ENCODE data around the gene CADM2. TPM values are rescaled to one million over a fixed set of nuclear protein-coding genes. Genes with fewer than 3 reads are reported as not detected.

CADM2 gene
- total and polyA plus RNA-seq, 2 donors (not counting 3 experiments of a cell fraction or from before 2014, with no cell fraction given) = not detected

GRCh38 chr3:85337895-85338294 is 379.1 kb downstream of the CADM2 start:
- no peaks in the 10 kb centered on the region for H3K4me1 ChIP-seq (ENCODE audit: control insufficient read depth, extremely low read depth, insufficient read depth, low read length)
- no peaks in the 10 kb centered on the region for H3K27me3 ChIP-seq (ENCODE audit: control insufficient read depth in 2 of 2, insufficient read depth in 2 of 2, low read length in 2 of 2)
- CTCF ChIA-PET = no interaction called here
- H4K20me1 ChIP-seq (replicated peaks; ENCODE audit: control insufficient read depth, extremely low read depth, insufficient read depth, low read length) = no peaks in the 10 kb centered on the region
- no peak overlapping the region for H3K4me3 ChIP-seq (replicated peaks in 1 of 3; ENCODE audit: insufficient read depth in 1 of 3, low read depth in 1 of 3, low read length in 3 of 3)
- FAIRE-seq (no peak), DNase-seq (ENCODE audit: low read depth, low spot score) (no peak)
- H2AFZ ChIP-seq (ENCODE audit: low read depth, low read length) = no peak overlapping the region
- no peak overlapping the region for H3K4me2 ChIP-seq (ENCODE audit: insufficient read depth, low read length)
- BruUV-seq (replicated peaks) = no TSS peak
- dilution Hi-C loops (cut with MboI; ENCODE audit: extremely low pct_ligation_motif_present, low sequenced_read_pairs) (no loop called here), intact Hi-C loops (cut with micrococcal nuclease) (no loop called here)
- no peak for TF ChIP-seq EZH2 (IDR thresholded peaks at IDR 0.05; ENCODE audit: borderline replicate concordance, low read depth, low read length, severe bottlenecking)
- TF ChIP-seq GATA2 (IDR thresholded peaks at IDR 0.05; ENCODE audit: insufficient read depth, insufficient read length, low read depth, low read length) = no peak
- no peak for TF ChIP-seq MYC (IDR thresholded peaks at IDR 0.05; ENCODE audit: low read depth, low read length)
- no peak for TF ChIP-seq MAX (IDR thresholded peaks at IDR 0.05; ENCODE audit: insufficient read depth, insufficient read length)
- no peak for TF ChIP-seq POLR2AphosphoS5 (IDR thresholded peaks at IDR 0.05; ENCODE audit: insufficient read depth, low read depth, low read length)
- no peak for TF ChIP-seq JUN (IDR thresholded peaks at IDR 0.05; ENCODE audit: borderline replicate concordance, insufficient read depth, insufficient read length, low read depth)
- no peak for TF ChIP-seq POLR2A (IDR thresholded peaks at IDR 0.05; ENCODE audit: low read depth, low read length)
- no peak for TF ChIP-seq CTCF (IDR thresholded peaks at IDR 0.05; ENCODE audit: extremely low read depth in 1 of 2, insufficient read depth in 1 of 2, low read depth in 1 of 2, low read length in 2 of 2)
- TF ChIP-seq FOS (IDR thresholded peaks at IDR 0.05; ENCODE audit: borderline replicate concordance, insufficient read depth, low read length) = no peak
- POLR2A ChIA-PET = no interaction called here
- H3K9me3 ChIP-seq (replicated peaks; ENCODE audit: control insufficient read depth, insufficient read depth, low read length) = no peaks in the 10 kb centered on the region
- no peaks in the 10 kb centered on the region for H3K9me1 ChIP-seq (replicated peaks; ENCODE audit: control insufficient read depth, extremely low read depth, insufficient read depth, low read length)
- no peaks in the 10 kb centered on the region for H3K79me2 ChIP-seq (ENCODE audit: control insufficient read depth, insufficient read depth, low read length)
- no peak overlapping the region for H3K9ac ChIP-seq (replicated peaks; ENCODE audit: extremely low read depth, insufficient read depth, low read length)
- H3K27ac ChIP-seq (ENCODE audit: insufficient read depth, low read depth, low read length) = no peak overlapping the region
- H3K36me3 ChIP-seq (ENCODE audit: control insufficient read depth in 2 of 2, extremely low read depth in 1 of 2, insufficient read depth in 2 of 2, low read length in 2 of 2) = no peaks in the 10 kb centered on the region
